Breast epithelium (tissue), 3 donors: Measurements from ENCODE around the gene HRH2.

Experiments
- CTCF ChIP-seq, 3 donors: fragments of 450-650 bp; IDR thresholded peaks; one replicate each; pipeline ENCODE4 v1.5.1; 2016 to 2017; ENCODE audit warnings: antibody characterized with exemption in 3 of 3, mild to moderate bottlenecking in 3 of 3, moderate library complexity in 3 of 3
- POLR2A ChIP-seq: fragments of 450-650 bp; IDR thresholded peaks from one replicate; pipeline ENCODE4 v1.6.1; 2016; ENCODE audit warnings: antibody characterized with exemption, mild to moderate bottlenecking, moderate library complexity
- POLR2AphosphoS5 ChIP-seq, 3 donors: sonication (generic); formaldehyde crosslinking; IDR thresholded peaks; one replicate each; pipeline ENCODE4 v1.6.1; 2017; ENCODE audit warnings: antibody characterized with exemption in 3 of 3

DNA sequence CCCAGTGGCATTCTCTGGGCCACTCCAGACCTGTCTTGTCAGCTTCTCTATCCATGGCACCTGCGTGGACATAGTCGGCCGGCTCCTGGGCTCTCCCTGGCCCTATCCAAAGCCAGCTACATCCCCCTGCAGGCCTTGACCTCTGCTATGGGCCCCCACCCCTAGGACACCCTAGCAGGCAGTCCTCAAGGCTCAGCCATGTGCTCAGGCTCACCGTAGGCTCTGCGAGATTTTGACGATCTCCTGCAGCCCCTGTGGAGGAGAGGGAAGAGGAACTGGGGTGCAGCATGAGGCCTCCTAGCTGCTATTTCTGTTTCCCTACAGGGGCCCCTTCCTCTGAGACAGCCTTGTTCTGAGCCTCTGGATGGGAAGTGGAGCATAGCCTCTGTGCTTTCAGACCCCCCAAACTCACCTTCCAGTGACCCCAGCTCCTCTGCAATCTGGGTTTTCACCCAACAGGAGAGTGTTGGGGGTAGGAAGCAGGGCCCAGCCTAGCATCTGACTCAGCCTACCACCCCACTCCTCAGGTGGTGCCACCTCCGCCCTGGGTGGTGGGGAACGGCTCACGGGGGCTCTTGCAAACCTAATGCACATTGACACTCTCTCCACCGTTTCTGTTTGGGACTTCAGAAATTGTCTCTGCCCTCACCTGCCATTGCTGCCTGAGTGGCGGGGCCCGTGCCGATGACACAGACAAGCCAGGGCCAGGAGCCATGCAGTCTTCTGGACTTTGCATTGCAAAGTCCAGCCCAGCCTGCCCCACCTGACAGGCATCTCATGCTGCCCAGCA is 36.7 kb downstream of the HRH2 start:
- no peak for TF ChIP-seq CTCF (IDR thresholded peaks at IDR 0.05)
- no peak for TF ChIP-seq POLR2A
- TF ChIP-seq POLR2AphosphoS5 (IDR thresholded peaks at IDR 0.05) = no peak
